NCI-H1417 treated with DMSO at 0.1 percent for 48 hours (cell line): ENCODE data around the gene HPSE2.

Source experiments
- DNase-seq: peaks from one replicate; lab custom pipeline; 2025; lab: John Stamatoyannopoulos, UW

HPSE2 gene

DNA sequence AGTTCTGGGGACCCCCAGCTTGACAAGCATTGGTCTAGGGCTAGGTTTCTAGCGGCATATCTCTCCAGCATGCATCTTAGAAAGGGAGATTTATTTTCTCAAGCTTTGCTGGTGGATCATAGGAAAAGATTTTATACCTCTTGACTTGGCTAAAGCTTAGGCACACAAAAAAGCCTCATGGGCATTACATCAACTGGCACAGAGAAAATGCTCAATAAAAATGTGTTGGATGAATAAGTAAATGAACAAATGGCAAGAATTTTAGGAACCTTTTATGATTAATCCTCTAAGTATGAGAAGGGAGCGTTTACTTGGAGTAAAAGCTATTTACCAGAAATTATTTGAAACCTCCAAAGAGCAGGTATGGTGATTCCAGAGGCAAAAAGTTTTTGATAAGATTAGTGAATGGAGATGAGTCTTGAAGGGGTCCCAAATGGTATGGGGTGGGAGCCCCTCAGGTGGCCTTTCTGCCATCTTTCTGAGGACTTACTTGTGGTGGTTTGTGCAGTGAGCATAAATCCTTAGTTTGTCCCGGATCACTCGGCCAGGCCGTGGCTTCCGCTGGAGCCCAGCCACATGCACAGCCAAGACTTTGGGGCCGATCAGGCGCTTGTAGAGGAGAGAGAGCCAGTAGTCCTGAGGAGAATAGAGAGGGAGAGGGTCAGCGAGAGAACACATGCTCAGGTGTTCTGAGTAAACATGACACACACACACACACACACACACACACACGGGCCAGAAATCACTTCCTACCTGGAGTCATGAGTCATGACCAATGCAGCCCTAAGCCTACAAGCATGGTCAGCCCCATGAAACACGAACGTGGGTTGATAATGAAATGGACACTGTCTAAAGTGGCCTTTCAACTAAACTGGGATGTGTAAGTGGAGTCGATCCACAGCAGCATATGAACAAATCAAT lies 745.8 kb downstream of the HPSE2 start:
- DNase-seq = no peak

DNA sequence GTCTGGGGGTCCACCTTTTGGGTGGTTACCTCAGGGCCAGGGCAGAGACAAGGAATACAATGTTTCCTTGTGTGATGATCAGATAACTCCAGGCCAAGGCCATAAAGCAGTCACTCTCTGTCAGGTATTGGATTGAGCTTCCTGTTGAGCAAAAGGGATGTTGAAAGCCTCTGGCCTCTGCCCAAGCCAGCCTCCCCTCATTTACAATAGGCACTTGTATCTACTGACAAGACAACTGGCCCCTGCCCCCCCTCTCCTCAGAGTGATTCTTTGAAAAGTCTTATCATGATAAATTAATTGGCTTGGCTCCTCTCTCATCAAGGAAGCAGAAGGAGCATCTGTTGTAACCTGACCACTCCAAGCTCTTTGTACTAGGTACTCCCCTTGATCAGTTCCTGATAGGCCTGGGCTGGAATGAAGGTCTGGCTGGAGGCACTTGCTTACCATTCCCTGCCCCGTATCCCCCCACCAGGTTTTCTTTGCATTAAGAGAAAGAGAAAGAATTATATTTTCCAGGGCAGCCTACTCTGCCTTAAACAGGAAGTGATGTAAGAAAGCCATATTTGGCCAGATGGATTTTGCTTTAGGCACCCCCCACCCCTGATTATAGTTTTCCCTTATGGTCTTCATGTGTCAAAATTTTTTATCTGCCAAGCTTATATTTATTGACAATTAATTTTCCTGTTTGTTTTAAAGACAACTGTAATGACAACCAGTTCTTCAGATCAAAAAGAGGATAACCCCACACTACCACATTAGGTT lies 746.8 kb downstream of the HPSE2 start:
- DNase-seq = no peak

DNA sequence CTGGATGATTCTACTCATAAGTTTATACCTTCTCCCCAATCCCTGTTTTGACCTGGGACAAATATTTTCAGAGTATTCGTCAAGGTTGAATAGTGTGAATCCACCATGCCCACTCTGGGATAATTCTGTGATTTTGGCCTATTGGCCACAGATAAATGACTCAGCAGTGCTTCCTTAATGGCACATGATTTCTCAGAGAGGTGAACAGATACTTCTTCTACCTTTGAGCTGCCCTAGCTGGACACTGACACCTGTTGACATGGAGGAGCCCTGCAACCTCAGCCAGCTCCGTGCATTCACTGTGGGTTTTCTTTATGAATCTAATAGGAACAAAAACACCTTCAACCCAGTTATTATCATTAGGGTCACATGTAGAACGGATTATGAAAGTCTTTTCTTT lies 748.0 kb downstream of the HPSE2 start:
- no peak for DNase-seq

DNA sequence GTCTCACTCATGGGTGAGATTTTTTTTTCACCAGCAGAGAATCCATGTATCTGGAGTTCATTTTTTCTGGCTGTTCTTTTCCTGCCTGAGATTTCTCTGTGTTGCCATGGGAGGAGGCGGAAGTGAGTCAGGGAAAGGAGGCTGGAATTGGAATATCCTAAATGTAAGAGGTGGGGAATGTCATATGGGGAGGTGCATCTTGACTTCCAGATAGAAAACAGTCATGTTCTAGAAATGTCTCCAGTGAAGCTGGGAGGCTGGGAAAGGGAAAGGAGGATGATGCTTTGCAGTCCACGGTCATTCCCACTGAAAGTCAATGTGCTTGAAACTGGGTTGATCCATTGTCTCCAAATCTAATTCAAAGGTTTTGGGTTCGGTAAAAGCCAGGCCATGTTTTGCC lies 749.2 kb downstream of the HPSE2 start:
- no peak for DNase-seq

DNA sequence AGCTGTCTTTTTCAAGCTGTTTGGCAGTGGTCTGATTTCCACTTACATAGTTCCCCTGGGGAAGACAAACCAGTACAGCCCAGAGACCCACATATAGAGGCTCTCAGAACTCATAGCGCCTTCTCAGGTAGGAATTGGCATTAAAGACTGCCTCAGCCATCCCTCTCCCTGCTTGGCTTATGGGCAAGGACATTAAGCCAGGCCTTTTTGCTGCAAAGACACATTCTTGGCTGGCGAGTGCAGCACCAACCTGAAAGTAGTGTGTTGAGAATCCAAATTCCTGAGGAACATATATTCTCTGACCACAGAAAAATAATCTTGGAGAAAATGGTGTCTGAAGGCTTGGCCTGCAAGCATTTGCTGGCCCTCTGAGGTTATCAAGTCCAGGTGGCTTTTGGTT lies 749.7 kb downstream of the HPSE2 start:
- no peak for DNase-seq

DNA sequence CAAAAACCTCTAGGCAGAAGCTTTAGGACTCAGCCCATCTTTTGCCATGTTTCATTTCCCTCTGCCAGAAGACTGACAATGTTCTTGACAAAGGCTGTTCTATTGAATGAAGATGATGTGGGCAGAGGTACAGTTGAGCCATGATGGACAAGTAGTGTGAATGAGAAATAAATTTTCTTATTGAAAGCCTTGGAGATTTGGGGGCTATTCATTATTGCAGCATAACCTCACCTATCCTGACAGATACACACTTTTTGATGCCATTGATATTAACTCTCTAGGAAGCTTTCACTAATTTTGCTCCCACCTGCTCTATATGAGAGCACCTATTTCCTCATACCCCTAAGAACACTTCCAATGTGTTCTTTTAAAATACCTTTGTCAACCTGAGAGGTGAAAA lies 752.0 kb downstream of the HPSE2 start:
- DNase-seq = no peak

DNA sequence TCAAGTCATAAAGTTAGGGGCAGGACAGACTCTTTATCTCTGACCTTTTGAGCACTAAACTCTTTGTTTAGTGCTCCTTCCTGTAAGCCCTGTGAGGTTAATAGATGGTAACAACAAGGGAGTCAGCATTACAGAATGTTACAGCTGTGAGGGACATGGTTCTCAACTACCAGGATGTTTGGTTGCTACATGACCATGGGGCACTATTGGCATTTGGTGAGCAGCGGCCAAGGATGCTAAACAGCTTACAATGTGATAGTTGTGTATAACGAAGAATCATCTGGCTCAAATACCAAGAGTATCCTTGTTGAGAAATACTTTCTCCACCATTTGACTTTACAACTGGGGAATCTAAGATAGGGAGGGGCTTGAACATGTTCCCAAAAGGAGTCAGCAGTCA lies 753.6 kb downstream of the HPSE2 start:
- DNase-seq = no peak

DNA sequence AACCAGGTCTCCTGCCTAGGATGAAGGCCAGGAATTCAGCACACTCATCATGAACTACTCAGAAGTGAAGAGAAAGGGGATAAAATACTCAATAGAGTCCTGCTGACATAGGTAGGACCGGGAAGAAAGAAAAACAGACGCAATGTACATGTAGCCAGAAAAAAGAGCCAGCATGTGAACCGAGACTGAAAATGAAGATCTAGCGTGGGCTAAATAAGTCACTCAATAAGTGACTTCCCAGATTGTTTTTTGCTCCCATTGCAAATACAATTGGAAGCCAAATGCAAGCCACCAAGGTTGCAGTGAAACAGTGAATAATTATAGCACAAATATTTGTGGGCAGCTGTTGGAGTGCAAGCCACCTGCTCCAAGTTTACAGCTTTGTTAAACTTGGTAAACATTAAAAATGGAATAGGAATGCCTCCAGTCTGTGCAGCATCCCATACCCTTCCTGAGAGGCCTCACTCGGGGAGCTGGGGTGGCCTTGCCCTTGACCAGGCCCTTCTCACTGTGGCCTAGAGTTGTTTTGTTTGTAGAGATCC lies 754.2 kb downstream of the HPSE2 start:
- DNase-seq = no peak

DNA sequence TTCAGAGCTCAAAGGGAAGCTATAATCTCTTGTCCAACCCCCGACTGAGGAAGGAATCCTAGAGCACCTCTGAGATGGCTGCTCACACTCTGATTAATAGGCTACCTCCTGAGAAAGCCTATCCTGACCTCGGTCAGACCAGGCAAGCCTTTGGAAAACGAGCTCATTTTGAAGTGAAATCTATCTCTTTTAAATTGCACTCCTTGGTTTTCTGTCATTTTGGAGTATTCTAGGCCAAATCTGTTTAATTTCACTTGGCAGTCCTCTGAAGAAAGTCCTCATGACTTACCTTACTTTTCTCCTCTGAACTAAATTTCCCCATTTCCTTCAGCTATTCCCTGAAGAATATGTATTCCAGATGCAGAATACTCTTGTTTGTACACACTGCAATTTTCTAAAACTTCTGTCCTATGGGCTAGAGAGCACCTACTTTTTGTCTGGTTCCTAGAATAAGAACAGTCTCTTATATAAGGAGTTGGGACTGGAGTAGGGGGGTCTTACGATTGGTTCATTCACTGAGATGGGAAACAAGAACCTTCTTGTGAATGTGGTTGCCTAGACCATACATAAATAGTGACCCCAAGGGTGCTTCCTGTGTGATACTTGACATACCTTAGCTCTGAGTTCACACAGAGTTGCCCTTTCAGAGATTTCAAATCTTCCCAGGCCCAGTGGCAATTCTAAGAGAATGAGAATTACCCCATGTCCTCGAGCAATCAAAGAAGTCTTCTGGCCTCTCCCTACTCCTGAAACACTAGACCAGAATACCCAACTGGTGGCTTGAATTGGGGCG lies 757.0 kb downstream of the HPSE2 start:
- no peak for DNase-seq

DNA sequence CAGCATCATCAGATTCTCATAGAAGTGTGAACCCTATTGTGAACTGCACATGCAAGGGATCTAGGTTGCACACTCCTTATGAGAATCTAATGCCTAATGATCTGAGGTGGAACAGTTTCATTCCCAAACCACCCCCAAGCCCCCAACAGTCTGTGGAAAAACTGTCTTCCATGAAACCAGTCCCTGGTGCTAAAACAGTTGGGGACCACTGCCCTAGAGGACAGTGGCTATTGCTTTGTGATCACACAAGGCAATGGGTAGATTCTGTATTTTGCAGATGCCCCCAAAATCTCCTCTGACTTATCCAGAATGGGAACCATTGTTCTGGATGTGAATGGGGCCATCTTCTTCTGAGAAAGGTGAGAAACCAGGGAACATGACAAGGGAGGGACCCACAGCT lies 757.8 kb downstream of the HPSE2 start:
- DNase-seq = no peak

DNA sequence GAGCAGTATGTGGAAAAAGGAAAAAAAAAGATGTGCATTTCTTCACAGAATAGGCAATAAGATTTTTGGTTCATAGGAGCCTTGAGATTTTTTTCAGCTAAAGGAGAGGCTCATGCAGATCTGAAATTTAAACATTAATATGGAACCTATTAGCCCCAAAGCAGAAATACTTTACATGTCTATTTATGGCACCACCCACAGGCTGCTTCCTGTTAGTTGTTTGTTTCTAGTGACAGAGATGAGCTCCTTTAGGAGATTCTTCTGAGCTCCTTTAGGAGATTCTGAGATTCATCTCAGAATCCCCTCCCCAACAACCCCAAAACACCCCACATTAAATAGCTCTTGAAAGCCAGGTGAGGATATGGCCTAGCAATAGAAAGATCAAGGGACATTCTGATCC lies 761.0 kb downstream of the HPSE2 start:
- DNase-seq = no peak

DNA sequence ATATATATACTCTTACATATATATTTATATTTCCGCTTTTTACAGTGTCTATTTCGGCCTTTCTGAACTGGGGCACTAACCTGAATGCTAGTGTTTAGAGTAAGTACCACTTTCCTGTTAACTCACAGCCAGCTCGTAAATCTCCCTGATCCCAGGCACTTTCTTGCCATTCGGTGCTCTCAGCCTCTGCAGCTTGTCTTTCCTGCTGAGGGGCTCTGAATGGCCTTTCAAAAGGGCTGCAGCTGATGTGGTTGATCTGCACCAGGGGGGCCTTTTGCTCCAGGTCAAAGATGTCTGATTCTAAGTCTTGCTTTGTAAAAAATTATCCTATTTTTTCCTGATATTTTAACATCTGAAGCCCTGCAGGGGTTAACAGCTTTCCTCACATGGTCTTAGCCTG lies 763.5 kb downstream of the HPSE2 start:
- no peak for DNase-seq

DNA sequence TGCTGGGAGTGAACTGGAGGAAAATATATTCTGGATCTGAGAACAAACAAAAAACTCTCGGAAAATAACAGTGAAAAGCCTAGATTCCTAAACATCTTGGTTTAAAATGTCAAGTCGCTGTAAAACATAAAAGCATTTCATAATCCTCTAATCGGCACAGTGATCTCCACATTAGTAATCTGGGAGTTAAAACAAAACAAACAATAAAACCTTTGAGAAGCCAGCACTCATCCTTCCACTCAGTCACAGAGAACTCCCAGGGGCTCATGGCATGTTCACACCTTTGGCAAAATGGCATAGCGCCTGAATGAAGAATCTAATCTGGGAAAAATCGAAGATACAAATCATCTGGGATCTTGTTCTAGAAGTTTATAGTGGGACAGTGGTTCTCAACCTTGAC lies 764.8 kb downstream of the HPSE2 start:
- no peak for DNase-seq

DNA sequence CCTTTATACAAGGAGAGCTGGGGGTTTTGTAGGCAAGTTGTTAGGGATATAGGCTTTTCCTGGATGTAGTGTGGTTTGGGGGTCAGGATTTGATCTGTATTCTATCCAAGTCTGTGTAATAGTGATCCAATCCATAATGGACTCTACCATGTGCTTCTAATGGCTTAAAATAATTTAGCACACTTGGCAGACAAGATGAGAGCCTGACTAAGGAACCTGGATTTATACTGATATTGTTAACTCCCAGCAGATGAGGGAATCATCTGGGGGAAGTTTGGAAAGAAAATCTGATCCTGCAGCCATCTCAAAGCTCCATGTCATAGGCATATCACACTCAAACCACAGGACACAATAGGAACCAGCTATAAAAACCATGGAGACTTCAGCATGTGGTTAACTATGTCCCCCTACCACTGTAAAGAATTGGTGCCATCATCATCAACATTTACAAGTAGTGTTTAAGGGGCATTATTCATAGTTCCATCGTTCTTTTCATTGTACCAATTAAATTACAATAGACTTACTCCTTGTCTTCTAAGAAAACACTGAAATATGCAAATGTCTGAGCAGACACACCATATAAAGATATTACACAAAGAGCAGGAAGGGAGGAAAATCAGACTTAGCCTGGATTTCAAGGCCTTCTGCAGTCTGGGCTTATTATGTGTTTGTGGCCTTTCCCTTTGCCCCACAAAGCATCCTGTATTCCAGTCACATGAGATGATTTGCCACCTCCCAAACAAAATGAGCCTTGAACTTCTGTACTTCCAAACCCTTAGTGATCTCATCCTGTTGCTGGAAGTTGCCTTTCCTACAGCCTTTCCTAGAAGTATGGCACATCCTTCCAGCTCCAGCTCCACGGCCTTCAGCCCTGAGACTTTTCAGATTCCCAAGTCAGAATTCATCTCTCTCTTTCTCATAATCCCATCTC lies 766.4 kb downstream of the HPSE2 start:
- DNase-seq = no peak

DNA sequence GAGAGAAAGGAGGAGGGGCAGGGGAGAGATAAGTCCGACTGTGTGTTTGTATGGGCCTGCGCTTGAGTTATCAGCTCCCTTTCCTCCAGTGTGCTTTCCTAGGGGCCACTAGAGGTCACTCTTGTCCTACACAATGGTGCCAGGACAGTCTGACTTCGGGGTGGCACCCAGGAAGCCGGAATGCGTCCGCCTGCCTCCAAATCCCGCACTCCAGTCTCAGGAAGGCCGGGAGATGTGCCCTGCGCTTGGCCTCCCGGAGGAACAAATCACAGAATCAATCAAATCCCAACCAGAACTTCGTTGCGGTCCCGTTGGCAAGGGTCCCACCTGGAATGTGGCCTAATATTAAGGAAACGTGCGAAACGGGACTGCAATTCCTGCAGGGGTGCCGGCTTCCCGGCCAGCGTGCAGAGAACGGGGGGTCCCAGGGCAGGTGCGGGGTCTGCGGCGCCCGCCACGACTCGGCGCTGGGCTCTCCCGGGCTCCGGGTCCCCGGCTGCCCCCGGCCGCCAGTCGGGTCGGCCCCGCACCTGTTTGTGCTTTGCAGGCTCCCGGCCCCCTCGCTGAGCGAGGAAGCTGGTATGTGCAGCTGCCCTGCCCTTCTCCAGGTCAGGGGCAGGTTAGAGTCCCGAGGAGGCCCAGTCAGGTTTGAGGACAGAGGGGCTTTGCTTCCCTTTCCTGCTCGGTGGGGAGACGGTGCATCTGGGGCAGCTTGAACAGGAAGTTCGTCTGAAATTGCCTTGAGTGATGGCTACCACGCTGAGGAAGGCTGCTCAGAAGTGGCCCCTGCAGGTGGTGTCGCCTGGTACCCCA lies 767.9 kb downstream of the HPSE2 start:
- DNase-seq = no peak

DNA sequence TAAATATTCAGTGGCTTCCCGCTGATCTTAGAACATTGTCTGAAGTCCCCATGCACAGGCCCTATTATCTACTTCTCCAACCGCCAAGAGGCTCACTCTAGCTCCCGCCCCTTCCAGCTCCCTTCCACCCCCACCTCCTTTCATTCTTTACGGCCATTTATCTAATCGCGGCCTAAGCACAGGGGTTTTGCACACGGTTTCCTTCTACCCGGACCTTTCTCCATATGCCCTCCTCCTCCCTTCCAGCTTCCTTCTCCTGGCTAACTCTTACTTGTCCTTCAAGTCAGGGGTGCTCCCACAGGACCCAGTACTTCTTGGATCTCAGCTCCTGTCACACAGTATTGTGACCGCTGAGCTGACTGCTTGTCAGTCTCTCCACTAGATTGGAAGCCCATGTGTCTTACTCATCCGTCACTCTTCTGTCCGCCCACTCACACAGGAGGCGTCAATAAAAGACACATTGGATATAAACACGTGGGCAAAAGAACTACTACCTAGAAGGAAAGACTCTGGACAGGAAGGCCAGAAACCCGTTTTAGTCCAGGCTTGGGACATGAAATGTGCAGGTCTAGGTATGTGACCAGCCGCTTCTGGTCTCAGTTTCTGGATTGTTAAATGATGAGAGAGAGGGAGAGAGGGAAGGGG lies 768.7 kb downstream of the HPSE2 start:
- DNase-seq = no peak

DNA sequence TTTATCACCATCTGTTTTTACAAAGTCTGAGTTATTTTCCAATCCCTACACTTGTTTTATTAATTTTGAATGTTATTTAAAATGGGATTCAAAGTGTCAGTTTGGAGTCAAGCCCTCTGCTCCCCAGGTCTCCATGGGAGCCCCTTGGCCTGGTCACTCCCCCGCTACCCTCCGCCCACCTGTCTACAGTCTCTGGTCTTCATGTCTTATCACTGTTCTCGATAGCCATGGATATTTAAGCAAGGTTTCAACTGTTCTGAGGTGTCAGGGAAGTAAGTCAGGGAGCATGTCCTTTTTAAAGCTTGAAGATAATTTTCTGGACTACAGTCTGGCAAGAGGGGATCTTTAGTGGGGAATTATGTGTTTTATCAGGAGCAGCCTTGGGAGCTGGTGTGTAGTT lies 769.8 kb downstream of the HPSE2 start:
- no peak for DNase-seq

DNA sequence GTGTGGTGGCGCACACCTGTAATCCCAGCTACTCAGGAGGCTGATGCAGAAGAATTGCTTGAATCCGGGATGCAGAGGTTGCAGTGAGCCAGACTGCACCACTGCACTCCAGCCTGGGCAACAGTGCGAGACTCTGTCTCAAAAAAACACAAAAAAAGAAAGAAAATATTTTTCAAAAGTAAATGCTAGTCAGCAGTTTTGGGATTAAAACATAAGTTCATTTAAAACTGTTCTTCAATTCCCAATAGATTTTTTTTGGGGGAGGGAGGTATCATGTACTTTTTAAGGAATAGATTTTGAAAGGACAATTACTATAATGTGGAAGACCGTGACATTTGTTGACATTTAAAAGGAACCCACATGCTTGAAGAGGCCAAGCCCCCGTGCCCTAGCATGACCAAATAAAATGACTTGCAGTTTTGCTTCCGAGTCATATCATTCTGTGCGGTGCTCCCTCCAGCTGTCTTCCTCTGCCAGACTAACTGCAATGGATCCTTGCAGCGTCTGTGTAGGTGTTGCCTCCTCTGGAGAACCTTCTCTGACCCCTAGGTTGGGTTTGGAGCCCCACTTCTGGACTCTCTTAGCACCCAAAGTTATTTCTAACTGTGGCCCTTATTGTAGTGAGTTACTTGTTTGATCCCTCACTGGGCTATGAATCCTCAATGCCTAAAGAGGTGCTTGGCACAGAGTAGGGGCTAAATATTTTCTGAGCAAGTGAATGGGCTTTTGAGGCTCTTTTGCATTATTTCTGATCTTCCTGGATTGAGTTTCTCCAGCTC lies 771.5 kb downstream of the HPSE2 start:
- no peak for DNase-seq

DNA sequence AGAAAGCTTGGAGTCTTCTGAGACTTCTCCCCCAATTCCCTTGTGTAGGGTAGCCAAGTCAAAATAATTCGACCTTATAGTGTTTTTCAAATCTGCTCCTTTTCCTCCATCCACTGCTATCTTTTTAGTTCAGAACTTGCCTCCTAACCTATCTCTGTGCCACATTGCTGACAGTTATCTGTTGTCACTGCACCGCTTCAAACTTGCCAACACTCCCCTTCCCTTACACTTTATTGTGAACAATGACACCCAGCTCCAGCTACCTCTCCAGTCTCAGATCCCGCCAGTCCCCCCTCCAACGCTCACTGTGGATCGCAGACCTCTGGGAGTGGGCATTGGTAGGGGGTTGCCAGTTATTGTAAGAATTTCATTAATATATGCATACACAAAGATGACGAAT lies 772.6 kb downstream of the HPSE2 start:
- DNase-seq = no peak
